Activated T-cell treated with anti-CD3 and anti-CD28 coated beads, Interleukin-2, amount 50 U/mL, for 48 hours (primary cell): ENCODE data around the gene GPC5.

Experiments
- DNase-seq, 2 experiments: peaks; one replicate each; pipeline ENCODE4 v3.0.0-alpha.2; 2020

Gene GPC5

GRCh38 chr13:91904597-91904996 is 506.2 kb downstream of the GPC5 start:
- no peak for DNase-seq

GRCh38 chr13:91907398-91907797 is 509.0 kb downstream of the GPC5 start:
- DNase-seq = no peak

- no peak for DNase-seq
These were observed 511.2 kb downstream of the GPC5 start for GRCh38 chr13:91909617-91910016.

GRCh38 chr13:91922969-91923592 is 524.7 kb downstream of the GPC5 start:
- no peak for DNase-seq

GRCh38 chr13:91930687-91931086 is 532.3 kb downstream of the GPC5 start:
- no peak for DNase-seq

- DNase-seq = no peak
These were observed 535.9 kb downstream of the GPC5 start for GRCh38 chr13:91934354-91934753.

- DNase-seq = no peak
These were observed 548.2 kb downstream of the GPC5 start for GRCh38 chr13:91946498-91947070.

- DNase-seq = no peak
These were observed 550.3 kb downstream of the GPC5 start for GRCh38 chr13:91948736-91949135.

- DNase-seq = no peak
These were observed 552.4 kb downstream of the GPC5 start for GRCh38 chr13:91950803-91951202.

GRCh38 chr13:91955546-91956355 is 557.3 kb downstream of the GPC5 start:
- no peak for DNase-seq

- DNase-seq = no peak
These were observed 562.5 kb downstream of the GPC5 start for GRCh38 chr13:91960947-91961346.

GRCh38 chr13:91962946-91963345 is 564.5 kb downstream of the GPC5 start:
- DNase-seq = no peak

- DNase-seq = no peak
These were observed 567.1 kb downstream of the GPC5 start for GRCh38 chr13:91965511-91965910.

- DNase-seq = no peak
These were observed 580.1 kb downstream of the GPC5 start for GRCh38 chr13:91978571-91978970.

GRCh38 chr13:91986761-91987483 is 588.5 kb downstream of the GPC5 start:
- no peak for DNase-seq

GRCh38 chr13:91988331-91988730 is 589.9 kb downstream of the GPC5 start:
- DNase-seq = no peak

GRCh38 chr13:92012787-92013186 is 614.4 kb downstream of the GPC5 start:
- DNase-seq = no peak

GRCh38 chr13:92017737-92018136 is 619.3 kb downstream of the GPC5 start:
- no peak for DNase-seq

GRCh38 chr13:92028695-92029094 is 630.3 kb downstream of the GPC5 start:
- DNase-seq = no peak

- no peak for DNase-seq
These were observed 631.2 kb downstream of the GPC5 start for GRCh38 chr13:92029641-92030040.

- DNase-seq = no peak
These were observed 640.5 kb downstream of the GPC5 start for GRCh38 chr13:92038905-92039304.

GRCh38 chr13:92042522-92042921 is 644.1 kb downstream of the GPC5 start:
- no peak for DNase-seq

- no peak for DNase-seq
These were observed 645.9 kb downstream of the GPC5 start for GRCh38 chr13:92044351-92044750.

GRCh38 chr13:92054389-92054788 is 656.0 kb downstream of the GPC5 start:
- DNase-seq = no peak
